ENCODE measurements around the gene ZNF286A.
"Not testable (repeated sequence)": the region's sequence is repeated elsewhere in the genome, so short reads cannot be mapped to it uniquely, and the experiment has no call there.

Gene ZNF286A

DNA sequence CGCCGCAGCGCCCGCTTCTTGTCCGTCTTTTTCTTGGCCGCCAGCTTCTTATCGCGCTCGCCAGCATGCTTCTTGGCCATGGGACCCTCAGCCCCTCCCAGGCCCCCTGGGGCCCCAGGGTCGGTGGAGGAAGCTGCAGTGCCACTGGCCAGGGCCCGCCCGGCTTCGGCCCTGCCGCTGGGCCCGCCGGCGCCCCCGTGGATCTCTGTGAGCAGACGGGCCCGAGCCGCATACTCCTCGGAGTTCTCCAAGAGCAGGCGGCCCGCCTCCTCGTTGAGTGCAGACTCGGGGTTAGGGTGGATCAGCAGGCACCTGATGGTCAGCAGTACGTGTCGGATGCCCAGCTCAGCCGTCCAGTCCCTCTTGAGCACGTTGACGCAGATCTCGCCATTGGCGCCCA, 4.7 kb downstream of the ZNF286A start:
- not testable (repeated sequence) for DNase-seq

- not testable (repeated sequence) for DNase-seq
These were observed 5.3 kb downstream of the ZNF286A start for GRCh38 chr17:15704813-15705212.

DNA sequence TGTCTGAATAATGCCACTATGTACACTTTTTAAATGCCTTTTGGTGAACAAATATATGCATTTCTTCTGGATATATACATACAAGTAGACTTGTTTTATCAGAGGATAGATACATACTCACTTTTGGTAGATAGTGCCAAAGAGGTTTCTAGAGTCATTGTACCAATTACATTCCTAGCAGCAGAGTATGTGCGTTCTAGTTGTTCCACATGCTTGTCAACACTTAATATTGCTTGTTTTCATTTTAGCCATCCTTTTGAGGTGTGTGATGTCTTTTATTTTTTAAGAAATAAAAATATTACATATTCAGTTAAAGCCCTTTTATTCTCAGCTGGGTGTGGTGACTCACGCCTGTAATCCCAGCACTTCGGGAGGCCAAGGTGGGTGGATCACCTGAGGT, 9.3 kb downstream of the ZNF286A start:
- not testable (repeated sequence) for DNase-seq

DNA sequence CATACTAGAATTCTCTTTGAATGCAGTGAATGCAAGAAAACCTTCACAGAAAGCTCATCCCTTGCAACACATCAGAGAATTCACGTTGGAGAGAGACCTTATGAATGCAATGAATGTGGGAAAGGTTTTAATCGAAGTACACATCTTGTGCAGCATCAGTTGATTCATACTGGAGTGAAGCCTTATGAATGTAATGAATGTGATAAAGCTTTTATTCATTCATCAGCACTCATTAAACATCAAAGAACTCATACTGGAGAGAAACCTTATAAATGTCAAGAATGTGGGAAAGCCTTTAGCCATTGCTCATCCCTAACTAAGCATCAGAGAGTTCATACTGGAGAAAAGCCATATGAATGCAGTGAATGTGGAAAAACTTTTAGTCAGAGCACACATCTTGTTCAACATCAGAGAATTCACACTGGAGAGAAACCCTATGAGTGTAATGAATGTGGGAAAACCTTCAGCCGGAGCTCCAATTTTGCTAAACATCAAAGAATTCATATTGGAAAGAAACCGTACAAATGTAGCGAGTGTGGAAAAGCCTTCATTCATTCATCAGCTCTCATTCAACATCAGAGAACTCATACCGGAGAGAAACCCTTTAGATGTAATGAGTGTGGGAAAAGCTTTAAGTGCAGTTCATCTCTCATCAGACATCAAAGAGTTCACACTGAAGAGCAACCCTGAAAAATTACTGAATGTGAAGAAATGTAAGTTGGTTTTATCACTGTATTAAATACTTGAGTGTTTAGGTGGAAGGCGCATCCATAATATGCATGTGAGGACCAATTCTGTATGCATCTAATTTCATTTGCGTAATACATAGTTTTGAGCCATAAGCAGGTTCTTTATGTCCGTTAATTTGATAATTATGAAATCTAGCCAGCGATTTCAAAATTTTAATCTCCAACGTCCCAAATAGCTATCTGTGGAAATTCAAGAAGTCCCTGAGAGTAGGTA, 17.3 kb downstream of the ZNF286A start:
- DNase-seq = not testable (repeated sequence)

DNA sequence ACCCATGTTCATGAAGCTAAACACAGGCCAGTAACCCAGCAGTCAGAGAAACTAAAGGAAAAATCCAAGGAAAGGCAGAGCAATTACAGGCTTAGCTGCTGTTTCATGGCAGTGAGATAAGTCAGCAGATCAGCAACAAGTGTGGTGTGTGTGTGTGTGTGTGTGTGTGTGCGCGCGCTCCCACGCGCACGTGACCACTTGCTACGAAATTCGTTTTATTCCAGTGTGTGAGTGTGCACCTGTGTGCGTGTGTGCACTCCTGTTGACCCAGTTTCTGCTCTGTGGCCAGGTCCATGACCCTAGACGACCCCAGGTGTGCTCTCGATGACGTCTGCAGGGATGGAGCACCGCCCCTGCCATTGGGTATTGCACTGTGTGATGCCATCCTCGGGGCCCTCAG, 31.0 kb downstream of the ZNF286A start:
- DNase-seq = not testable (repeated sequence)

- DNase-seq = not testable (repeated sequence)
These were observed 32.3 kb downstream of the ZNF286A start, which contains the start of gene TBC1D26 for GRCh38 chr17:15731900-15732299. Gene TBC1D26, plus strand, starts transcription at chr17:15732283. Its CDS starts 3,066 bp downstream, at chr17:15735349.

DNA sequence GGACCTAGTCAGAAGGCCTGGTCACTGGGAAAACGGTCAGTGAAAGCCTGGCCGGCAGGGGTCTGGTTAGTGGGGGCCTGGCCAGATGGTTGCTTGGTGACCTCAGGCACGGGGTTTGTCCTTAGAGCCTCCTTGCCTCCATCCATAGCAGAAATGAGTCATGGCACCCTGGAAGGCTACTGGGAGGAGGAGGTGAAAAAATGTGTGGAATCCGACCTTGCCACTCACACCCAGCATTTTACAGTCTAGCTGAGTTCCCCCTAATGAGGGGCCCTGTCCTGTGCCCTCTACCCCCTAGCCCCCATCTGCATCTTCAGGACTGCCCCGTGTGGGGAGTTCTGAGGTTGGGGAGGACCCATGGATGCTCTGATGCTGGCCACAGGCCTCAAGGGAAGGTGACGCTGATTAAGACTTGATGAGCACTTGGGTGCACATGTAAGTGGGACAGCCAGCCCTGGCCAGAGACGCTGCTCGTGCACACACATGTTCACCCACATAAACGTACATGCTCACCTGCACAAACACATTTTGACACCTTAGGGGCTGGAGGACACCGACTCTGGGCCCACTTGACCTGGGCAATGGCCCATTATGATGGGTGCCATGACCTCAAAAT, 33.7 kb downstream of the ZNF286A start:
- not testable (repeated sequence) for DNase-seq

- not testable (repeated sequence) for DNase-seq
These were observed 37.0 kb downstream of the ZNF286A start for GRCh38 chr17:15736578-15736977.

- DNase-seq = no peak
These were observed 38.5 kb downstream of the ZNF286A start for GRCh38 chr17:15738066-15738465.

GRCh38 chr17:15739259-15739658, 39.7 kb downstream of the ZNF286A start:
- not testable (repeated sequence) for DNase-seq

GRCh38 chr17:15740041-15740440, 40.5 kb downstream of the ZNF286A start:
- DNase-seq = not testable (repeated sequence)

GRCh38 chr17:15740570-15741120, 41.1 kb downstream of the ZNF286A start:
- no peak for DNase-seq

DNA sequence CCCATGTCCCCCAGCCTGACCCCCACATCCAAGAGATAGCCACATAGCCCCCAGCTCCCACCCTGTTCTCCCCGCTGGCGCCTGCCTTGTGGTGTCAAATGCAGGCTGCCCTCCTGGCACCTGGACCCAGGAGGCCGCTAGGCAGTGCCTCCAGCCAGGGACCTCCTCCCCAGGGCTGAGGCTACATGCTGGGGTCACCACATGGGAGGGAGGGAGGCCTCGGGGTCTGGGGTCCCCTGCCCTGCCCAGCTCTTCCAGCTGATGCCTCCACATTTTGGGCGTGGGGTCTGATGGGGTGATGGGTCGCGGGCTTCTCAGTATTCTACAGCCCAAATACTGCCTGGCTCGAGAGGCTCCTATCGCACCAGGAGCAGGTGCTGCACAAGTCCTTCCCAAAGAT, 42.1 kb downstream of the ZNF286A start:
- no peak for DNase-seq

DNA sequence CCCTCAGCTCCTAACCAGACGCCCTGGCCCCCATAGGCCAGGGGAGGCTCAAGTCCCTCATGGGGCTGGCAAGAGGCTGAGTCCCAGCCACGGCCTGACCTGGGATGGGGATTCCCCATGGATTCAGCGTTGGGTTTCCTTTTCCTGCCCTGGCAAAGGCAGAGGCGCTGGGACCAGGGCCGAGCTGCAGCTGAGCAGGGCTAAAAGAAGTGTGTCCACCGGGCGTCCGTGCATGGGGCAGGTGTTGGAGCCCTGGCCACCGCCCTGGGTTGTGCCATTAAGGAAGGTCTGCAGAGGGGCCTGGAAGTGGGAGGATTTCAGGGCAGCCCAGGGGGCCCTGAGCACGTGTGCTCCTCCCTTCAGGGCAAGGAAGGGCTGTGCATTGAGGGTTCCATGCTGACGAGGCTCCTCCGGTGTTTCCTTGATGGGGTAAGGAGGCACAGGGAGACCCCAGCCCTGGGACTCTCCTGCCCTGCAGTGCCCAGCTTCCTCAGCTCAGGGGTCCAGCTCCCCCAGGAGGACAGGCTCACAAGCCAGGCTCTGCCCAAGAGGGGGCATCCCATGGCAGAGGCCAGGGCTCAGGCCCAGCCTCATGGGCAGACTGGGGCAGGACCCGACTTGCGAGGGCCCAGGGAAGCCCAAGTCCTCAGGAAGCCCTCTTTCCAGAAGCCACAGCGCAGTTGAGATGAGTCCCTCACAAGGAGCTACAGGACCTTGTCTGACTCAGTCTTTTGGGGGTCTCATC, 42.7 kb downstream of the ZNF286A start:
- DNase-seq = no peak

- no peak for DNase-seq
These were observed 43.4 kb downstream of the ZNF286A start for GRCh38 chr17:15742921-15743320.

DNA sequence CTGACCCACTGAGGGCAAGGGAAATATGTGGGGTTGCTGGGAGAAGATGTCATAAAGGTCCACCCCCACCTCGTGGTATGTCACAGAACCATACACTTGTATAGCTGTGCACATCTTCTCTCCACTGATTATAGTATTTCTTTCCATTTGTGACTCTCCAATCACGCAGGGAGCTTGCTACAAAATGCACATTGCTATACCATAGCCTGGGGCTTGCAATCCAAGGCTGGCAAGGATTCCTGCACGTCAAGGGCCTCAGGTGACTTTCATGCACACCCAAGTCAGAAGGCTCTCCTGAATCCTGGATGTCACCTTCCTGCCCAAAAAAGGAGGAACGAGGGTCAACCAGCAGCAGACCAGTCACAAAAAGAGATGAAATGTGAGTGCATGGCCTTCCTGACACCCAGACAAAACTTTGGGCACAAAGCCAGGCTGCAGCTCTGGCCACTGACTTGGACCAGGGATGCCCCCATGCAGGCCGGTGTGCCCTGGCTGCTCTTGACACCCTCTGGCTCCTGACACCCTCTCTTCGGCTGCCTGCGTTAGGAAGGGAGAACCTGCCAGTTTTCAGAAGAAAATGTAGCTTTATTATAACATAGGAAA, 44.6 kb downstream of the ZNF286A start:
- DNase-seq = no peak

- DNase-seq = no peak
These were observed 45.3 kb downstream of the ZNF286A start for GRCh38 chr17:15744885-15745284.

DNA sequence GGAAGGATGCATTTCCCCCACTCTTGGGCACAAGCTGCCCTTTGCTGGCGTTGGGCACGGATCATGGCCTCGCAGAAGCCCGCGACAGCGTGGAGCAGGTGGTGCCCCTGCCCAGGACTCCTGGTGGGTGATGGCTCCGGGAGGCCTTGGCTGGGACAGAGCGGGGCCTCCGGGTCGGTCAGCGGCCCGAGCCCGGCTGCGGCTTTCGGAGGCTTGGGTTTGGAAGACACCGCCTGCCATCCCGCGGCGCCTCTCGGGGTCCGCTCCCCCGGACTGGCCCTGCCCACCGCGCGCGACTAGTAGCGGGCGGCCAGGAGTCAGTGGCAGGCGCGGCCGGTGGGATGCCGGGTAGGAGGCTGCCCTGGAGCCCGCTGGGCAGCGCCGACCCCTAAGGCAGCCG, 49.9 kb downstream of the ZNF286A start:
- not testable (repeated sequence) for DNase-seq

GRCh38 chr17:15768865-15769533, 69.4 kb downstream of the ZNF286A start:
- not testable (repeated sequence) for DNase-seq

Measured in NCI-H82 (cell line).